ENCODE results near the gene GPR161.

- TF ChIP-seq CTCF (conservative IDR thresholded peaks at IDR 0.05; ENCODE audit: low read depth, low read length) (no peak), EZH2 (IDR thresholded peaks at IDR 0.05; ENCODE audit: low read length, unreplicated experiment) (no peak)
These were observed 28.0 kb upstream of the GPR161 start for GRCh38 chr1:168164771-168165170.

Measured in PC-3 (cell line).